GM18868 (cell line): Measurements from ENCODE around the gene ZNF705A.
"Not testable (repeated sequence)": the region's sequence is repeated elsewhere in the genome, so short reads cannot be mapped to it uniquely, and the experiment has no call there.

Experiments used
- ATAC-seq: cut with Tn5 transposase; IDR thresholded peaks from one replicate; pipeline ENCODE4 v1.9.1; 2021; ENCODE audit warnings: mild to moderate bottlenecking, moderate library complexity; ENCODE audit not compliant: unreplicated experiment

Gene ZNF705A

DNA sequence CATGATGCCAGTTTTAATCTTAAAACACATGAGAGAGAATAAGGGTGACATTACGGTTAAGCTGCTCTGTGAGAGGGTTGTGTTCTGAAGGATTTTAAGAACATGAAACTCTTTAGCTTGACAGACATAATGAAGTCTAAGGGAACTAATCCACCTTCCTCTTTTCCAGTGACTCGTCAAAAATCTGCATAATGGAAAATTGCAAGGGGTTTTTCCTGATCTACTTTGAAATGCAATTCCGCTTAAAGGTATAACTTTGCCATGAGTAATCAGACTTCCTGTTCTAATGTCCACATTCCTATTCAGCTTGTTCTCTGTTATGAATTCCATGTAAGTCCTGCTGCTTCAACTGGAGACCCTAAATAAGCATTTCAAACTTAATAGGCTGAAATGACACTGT is at the start of gene ZNF705A:
TSS of gene ZNF705A (plus strand) at position 171 of the 400 bp plus-strand sequence. CDS start 15,611 bp downstream, outside the sequence.
- ATAC-seq: no peak

DNA sequence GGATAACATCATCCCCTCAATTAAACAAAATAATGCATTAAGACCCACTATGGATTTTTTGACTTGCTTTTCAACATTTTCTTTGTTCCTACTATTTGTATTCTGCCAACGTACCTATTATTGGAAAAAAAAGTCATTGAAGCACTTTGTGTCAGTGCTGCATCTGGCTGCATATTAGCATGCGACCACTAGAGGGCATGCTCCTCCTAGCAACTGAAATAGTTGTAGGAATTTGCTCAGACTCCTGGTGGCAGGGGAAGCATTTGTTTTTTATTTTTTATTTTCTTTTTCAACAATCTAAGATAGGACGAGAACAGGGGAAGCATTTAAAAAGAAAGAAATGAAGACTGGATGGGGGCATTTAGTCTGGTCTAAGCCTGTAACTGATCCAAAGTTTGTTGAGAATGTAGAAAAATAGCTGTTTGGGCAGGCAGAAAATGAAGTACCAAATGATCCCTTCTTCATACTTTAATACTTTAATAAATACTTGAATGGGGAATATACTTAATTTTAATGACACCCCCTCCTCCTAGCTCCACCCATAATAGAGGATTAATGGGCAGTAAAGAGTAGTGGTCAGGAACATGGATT is 47.9 kb upstream of the ZNF705A start:
- ATAC-seq: peak; percentile 56

DNA sequence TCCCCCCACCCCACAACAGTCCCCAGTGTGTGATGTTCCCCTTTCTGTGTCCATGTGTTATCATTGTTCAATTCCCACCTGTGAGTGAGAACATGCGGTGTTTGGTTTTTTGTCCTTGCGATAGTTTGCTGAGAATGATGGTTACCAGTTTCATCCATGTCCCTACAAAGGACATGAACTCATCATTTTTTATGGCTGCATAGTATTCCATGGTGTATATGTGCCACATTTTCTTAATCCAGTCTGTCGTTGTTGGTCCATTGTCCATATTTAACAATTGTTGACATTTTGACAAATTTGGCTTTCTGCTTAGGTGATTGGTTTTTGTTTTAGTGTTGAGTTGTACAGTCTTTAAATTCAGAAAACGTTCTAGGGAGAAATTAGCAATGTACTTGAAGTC is 43.7 kb upstream of the ZNF705A start:
- ATAC-seq: not testable (repeated sequence)

- no peak for ATAC-seq
These were observed 36.6 kb upstream of the ZNF705A start for GRCh38 chr12:8120072-8120713.

DNA sequence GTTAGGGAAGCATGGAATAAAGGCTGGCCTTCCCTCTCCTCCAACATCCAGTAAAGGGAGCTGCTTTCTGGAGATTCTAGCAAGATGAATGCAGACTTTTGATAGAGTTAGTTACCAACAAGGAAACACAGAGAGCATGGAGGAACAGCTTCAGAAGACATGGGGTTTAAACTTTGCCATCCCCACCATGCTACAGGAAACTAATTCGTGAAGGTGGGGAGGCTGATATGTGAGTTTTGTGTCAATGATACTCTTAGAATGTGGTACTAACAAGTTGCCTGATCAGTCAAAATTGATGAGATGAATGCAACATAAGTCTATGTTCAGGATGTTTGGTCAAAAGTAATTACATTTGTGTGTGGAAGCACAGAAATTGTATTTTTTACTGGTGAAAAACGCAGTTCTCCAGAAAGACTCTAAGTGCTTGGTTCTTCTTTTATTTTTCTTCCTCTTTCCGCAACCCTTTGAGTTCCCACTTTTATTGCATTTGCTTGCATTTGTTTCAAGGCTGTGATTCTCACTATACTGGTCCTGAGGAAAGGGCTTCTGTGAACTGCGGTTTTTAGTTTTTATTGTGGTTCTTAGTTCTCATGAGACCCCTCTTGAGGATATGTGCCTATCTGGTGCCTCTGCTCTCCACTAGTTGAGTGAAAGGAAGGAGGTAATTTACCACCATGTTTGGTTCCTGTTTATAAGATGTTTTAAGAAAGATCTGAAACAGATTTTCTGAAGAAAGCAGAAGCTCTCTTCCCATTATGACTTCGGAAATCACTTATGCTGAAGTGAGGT is 33.5 kb upstream of the ZNF705A start, which contains the start of gene CLEC4A:
TSS of gene CLEC4A (plus strand) at position 494 of the 789 bp plus-strand sequence. CDS start at position 756, 262 bp downstream.
- ATAC-seq: no peak

GRCh38 chr12:8127138-8127537 is 29.7 kb upstream of the ZNF705A start:
- no peak for ATAC-seq

DNA sequence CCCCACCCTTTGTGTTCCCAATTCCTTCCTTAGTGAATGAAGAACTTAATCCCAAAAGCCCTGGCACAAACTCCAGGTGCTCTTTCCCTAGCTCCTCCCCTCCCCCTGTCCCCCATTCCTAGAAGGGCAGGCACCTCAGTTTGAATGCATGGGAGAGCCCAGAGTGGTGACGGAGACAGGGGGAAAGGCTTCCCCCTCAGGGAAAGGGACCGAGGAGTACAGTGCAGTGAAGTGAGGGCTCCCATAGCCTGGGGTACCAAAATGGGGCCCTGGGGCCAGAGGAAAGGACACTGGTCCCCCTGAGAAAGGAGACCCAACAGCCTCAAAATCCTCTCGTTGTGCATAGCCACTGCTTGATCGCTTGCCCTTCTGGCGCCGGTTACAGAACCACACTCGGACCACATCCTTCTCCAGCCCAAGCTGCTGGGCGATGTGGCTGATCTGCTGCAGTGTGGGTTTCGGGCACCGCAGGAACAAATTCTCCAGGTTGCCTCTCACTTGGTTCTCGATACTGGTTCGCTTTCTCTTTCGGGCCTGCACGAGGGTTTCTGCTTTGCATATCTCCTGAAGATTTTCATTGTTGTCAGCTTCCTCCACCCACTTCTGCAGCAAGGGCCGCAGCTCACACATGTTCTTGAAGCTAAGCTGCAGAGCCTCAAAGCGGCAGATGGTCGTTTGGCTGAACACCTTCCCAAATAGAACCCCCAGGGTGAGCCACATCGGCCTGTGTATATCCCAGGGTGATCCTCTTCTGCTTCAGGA is 23.0 kb upstream of the ZNF705A start:
- ATAC-seq: not testable (repeated sequence)

GRCh38 chr12:8134398-8134930 is 22.4 kb upstream of the ZNF705A start:
- not testable (repeated sequence) for ATAC-seq

GRCh38 chr12:8141647-8142046 is 15.2 kb upstream of the ZNF705A start:
- ATAC-seq: not testable (repeated sequence)

DNA sequence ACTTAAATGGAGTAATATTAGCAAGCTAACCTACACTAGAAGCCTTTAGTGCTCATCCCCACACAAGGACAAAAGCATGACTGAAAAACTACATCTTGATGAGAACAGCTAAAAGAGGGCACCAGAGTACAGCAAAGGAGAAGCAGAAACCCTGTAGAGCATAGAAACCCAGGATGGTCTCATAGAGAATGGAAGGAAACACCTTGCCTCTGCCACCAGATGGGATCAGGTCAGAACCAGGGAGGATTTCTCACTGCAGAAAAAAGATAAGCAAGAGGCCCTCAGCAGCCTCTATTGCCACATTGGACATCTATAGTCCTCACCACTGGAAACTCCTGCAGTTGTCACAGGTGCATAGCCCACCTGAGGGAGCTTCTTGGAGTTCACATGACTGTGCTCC is 13.6 kb upstream of the ZNF705A start:
- ATAC-seq: no peak

GRCh38 chr12:8145754-8146441 is 10.9 kb upstream of the ZNF705A start:
- no peak for ATAC-seq

- no peak for ATAC-seq
These were observed 10.4 kb upstream of the ZNF705A start for GRCh38 chr12:8146442-8146771.

DNA sequence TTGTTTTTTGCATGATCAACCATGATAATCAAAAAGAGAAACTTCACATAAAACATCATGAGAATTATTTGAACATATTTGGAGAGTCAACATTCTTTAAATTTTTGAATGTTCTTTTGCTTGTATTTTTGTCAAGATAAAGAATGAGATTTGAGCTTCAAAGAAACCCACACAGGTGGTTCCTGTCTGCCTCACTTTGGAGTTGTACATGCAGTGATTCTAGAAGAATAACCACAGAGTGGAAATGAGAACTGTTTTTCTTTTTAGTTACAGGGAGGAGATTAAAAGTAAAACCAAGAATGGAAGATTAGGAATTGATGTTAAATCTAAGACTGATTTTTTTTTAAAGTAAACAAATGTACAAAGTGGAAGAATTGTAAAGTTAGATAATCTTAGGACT is 2.3 kb upstream of the ZNF705A start:
- ATAC-seq: no peak

- ATAC-seq: no peak
These were observed 399 bp upstream of the ZNF705A start for GRCh38 chr12:8156416-8156815.

- ATAC-seq: no peak
These were observed 826 bp downstream of the ZNF705A start for GRCh38 chr12:8157484-8158198.

GRCh38 chr12:8172911-8173310 is 16.1 kb downstream of the ZNF705A start:
- ATAC-seq: not testable (repeated sequence)

DNA sequence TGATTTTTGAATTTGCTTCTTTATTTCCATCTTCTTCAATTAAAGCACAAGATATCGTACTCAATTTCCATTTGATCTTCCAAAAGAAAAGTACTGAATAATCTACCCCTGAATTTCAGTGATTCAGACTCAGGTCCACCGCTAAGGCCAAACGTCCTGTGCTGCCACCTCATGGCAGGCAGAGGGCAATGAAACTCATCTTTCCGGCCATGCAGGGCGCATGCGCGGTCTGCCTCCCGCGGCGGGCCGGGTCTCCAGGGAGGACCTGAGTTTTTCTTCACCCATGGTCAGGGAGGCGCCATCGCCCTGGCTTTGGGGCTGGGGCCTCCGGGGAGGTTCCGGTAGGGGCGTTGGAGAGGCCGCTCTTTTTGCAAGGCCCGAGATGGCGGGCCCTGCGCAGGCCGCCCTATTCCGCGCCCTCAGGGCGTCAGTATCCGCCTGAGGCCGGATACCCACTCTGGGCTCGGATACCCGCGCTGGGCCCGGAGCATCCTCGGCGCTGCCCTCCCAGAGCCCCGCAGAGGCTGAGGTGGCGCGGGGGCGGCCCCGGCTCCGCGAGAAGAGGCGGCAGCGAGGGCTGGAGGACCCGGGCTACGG is 23.3 kb downstream of the ZNF705A start:
- not testable (repeated sequence) for ATAC-seq

DNA sequence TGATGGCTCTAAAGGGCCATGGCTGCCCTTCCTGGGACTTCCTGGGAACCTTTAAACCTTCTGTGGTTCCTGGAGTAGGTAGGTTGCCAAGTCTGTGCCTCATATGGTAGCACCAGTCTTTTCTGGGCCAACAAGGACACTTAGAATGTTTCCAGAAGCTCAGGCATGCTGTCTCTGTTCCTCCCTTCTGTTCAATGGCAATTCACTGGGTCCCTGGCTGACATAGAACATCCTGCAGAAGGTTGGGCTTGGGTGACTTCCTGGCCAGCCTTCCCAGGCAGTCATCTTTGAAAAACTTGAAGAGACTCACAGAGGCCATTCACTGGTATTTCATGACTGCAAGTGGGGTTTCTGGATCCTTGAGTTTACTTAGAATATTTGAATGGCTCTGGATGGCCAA is 24.5 kb downstream of the ZNF705A start:
- not testable (repeated sequence) for ATAC-seq

DNA sequence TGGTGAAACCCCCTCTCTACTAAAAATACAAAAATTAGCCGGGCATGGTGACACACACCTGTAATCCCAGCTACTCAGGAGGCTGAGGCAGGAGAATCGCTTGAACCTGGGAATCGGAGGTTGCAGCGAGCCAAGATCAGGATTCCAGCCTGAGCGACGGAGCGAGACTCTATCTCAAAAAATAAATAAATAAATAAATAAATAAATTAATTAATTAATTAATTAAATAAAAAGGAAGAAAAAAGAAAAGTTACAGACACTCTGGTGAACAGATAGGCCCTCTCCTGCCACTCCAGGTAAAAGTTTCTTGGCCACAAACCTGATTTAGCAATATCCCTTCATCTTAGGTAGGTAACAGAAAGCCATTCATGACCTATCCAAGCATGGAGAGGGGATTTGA is 26.1 kb downstream of the ZNF705A start:
- ATAC-seq: not testable (repeated sequence)
